IMR-90 (cell line): ENCODE results near the gene CD44. TPM values are rescaled to one million over a fixed set of nuclear protein-coding genes. Genes with fewer than 3 reads are reported as not detected.

ENCODE experiments used
- ATAC-seq: fragments of 200-7000 bp; cut with Tn5 transposase; 2 replicates; pipeline ENCODE4 v1.9.1; 2020; ENCODE audit warnings: low read depth, mild to moderate bottlenecking, moderate library complexity
- BruUV-seq: library from RNA; stranded (reverse); fragments of 400-500 nt; replicated peaks from 2 replicates; lab custom pipeline; 2021; lab: Mats Ljungman, UMichigan
- CTCF ChIA-PET: fragments of 300-600 bp; formaldehyde crosslinking; extraction: SDS; loops from one replicate; lab custom pipeline; 2021; ENCODE audit warnings: antibody characterized with exemption; lab: Yijun Ruan, JAX
- POLR2A ChIA-PET: fragments of 300-600 bp; sonication (Branson Sonifier 250); formaldehyde crosslinking; loops from one replicate; lab custom pipeline; 2022; ENCODE audit warnings: antibody characterized with exemption; ENCODE audit not compliant: unreplicated experiment; lab: Charles Lee
- DNase-seq: peaks from one replicate; pipeline ENCODE4 v3.0.0; 2013
- H2AFZ ChIP-seq: replicated peaks from 2 replicates; pipeline ENCODE3; 2013; ENCODE audit warnings: low read length, mild to moderate bottlenecking; ENCODE audit not compliant: poor library complexity
- H2AK5ac ChIP-seq: 2 replicates; pipeline ENCODE4 v1.6.1; 2013; ENCODE audit warnings: low read depth, low read length, inconsistent platforms
- H2AK9ac ChIP-seq: replicated peaks from 2 replicates; pipeline ENCODE3; 2013; ENCODE audit warnings: mild to moderate bottlenecking, low read depth, low read length, moderate library complexity; ENCODE audit not compliant: poor library complexity
- H2BK120ac ChIP-seq: 2 replicates; pipeline ENCODE4 v1.6.1; 2013; ENCODE audit warnings: low read depth, low read length, inconsistent platforms
- H2BK15ac ChIP-seq: 3 replicates; pipeline ENCODE4 v1.6.1; 2013; ENCODE audit warnings: low read depth, low read length, inconsistent platforms
- H2BK20ac ChIP-seq: 2 replicates; pipeline ENCODE4 v1.6.1; 2013; ENCODE audit warnings: low read depth, mild to moderate bottlenecking, inconsistent platforms, low read length, moderate library complexity
- H2BK5ac ChIP-seq: 2 replicates; pipeline ENCODE4 v1.6.1; 2013; ENCODE audit warnings: mild to moderate bottlenecking, low read depth, low read length, inconsistent platforms; ENCODE audit not compliant: poor library complexity, severe bottlenecking
- H3K14ac ChIP-seq: replicated peaks from 2 replicates; pipeline ENCODE4 v1.6.1; 2013; ENCODE audit warnings: low read depth, low read length, inconsistent platforms
- H3K18ac ChIP-seq: 2 replicates; pipeline ENCODE4 v1.6.1; 2013; ENCODE audit warnings: low read depth, low read length, control low read depth
- H3K23ac ChIP-seq: 2 replicates; pipeline ENCODE4 v1.6.1; 2013; ENCODE audit warnings: low read depth, low read length, inconsistent platforms
- H3K27ac ChIP-seq: 2 replicates; pipeline ENCODE4 v1.5.1; 2013; ENCODE audit warnings: mild to moderate bottlenecking, control low read depth, low read length; ENCODE audit not compliant: insufficient read depth
- H3K27me3 ChIP-seq: 2 replicates; pipeline ENCODE4 v1.6.1; 2013; ENCODE audit warnings: low read length; ENCODE audit not compliant: control insufficient read depth, insufficient read depth
- H3K36me3 ChIP-seq: 2 replicates; pipeline ENCODE4 v1.6.1; 2013; ENCODE audit warnings: low read length, mixed read lengths; ENCODE audit not compliant: control insufficient read depth, insufficient read depth
- H3K4ac ChIP-seq: 2 replicates; pipeline ENCODE4 v1.6.1; 2013; ENCODE audit warnings: low read depth, low read length, inconsistent platforms
- H3K4me1 ChIP-seq: 2 replicates; pipeline ENCODE4 v1.6.1; 2013; ENCODE audit warnings: low read length, mixed read lengths; ENCODE audit not compliant: control insufficient read depth, insufficient read depth
- H3K4me2 ChIP-seq: 2 replicates; pipeline ENCODE4 v1.6.1; 2013; ENCODE audit warnings: low read depth, mild to moderate bottlenecking, control low read depth, low read length, moderate library complexity
- H3K4me3 ChIP-seq: 2 replicates; pipeline ENCODE4 v1.5.1; 2013; ENCODE audit warnings: low read depth, mild to moderate bottlenecking, control low read depth, low read length, moderate library complexity; ENCODE audit not compliant: insufficient read depth
- H3K56ac ChIP-seq: 2 replicates; pipeline ENCODE4 v1.6.1; 2013; ENCODE audit warnings: low read length, inconsistent platforms; ENCODE audit not compliant: insufficient read depth; ENCODE audit errors: extremely low read depth
- H3K79me1 ChIP-seq, 2 experiments: 2 replicates each; pipeline ENCODE4 v1.6.1; 2013; ENCODE audit warnings: low read length in 2 of 2, inconsistent platforms in 1 of 2, low read depth in 1 of 2
- H3K9ac ChIP-seq: 2 replicates; pipeline ENCODE4 v1.6.1; 2013; ENCODE audit warnings: low read depth, low read length, control low read depth
- H3K9me1 ChIP-seq: 2 replicates; pipeline ENCODE4 v1.6.1; 2013; ENCODE audit warnings: low read length, inconsistent platforms; ENCODE audit not compliant: insufficient read depth
- H3K9me3 ChIP-seq: 2 replicates; pipeline ENCODE4 v1.6.1; 2013; ENCODE audit warnings: low read length; ENCODE audit not compliant: control insufficient read depth, insufficient read depth
- H4K20me1 ChIP-seq: 2 replicates; pipeline ENCODE4 v1.6.1; 2013; ENCODE audit warnings: low read length, inconsistent platforms; ENCODE audit not compliant: insufficient read depth
- H4K5ac ChIP-seq: 2 replicates; pipeline ENCODE4 v1.6.1; 2013; ENCODE audit warnings: mild to moderate bottlenecking, low read depth, low read length, control low read depth
- H4K8ac ChIP-seq, 2 experiments: 2 replicates each; pipeline ENCODE4 v1.6.1; 2013; ENCODE audit warnings: low read depth in 2 of 2, low read length in 2 of 2, control low read depth in 1 of 2, inconsistent platforms in 1 of 2
- H4K91ac ChIP-seq: 2 replicates; pipeline ENCODE4 v1.6.1; 2013; ENCODE audit warnings: low read depth, low read length, inconsistent platforms; ENCODE audit not compliant: insufficient read depth
- BHLHE40 ChIP-seq: fragments of 150-350 bp; IDR thresholded peaks from 2 replicates; pipeline ENCODE4 v1.6.1; 2016; ENCODE audit warnings: mild to moderate bottlenecking, low read depth, low read length
- CEBPB ChIP-seq: IDR thresholded peaks from 2 replicates; pipeline ENCODE4 v1.6.1; 2012; ENCODE audit warnings: low read depth, low read length, improper control_type of control experiment
- CHD1 ChIP-seq: IDR thresholded peaks from 2 replicates; pipeline ENCODE4 v1.6.1; 2012; ENCODE audit warnings: low read depth, low read length, improper control_type of control experiment
- CTCF ChIP-seq: conservative IDR thresholded peaks from 2 replicates; pipeline ENCODE4 v1.5.1; 2012; ENCODE audit warnings: mild to moderate bottlenecking, low read depth, low read length, improper control_type of control experiment
- FOS ChIP-seq: fragments of 150-350 bp; IDR thresholded peaks from 2 replicates; pipeline ENCODE4 v1.6.1; 2016; ENCODE audit warnings: low read depth, low read length
- MAFK ChIP-seq: IDR thresholded peaks from 2 replicates; pipeline ENCODE4 v1.6.1; 2012; ENCODE audit warnings: low read depth, low read length, improper control_type of control experiment
- MAZ ChIP-seq: IDR thresholded peaks from 2 replicates; pipeline ENCODE4 v1.6.1; 2012; ENCODE audit warnings: low read depth, mild to moderate bottlenecking, low read length, improper control_type of control experiment, moderate library complexity, borderline replicate concordance
- MXI1 ChIP-seq: IDR thresholded peaks from 2 replicates; pipeline ENCODE4 v1.6.1; 2012; ENCODE audit warnings: low read depth, mild to moderate bottlenecking, low read length, moderate library complexity, borderline replicate concordance
- POLR2A ChIP-seq: IDR thresholded peaks from 2 replicates; pipeline ENCODE4 v1.6.1; 2012; ENCODE audit warnings: mild to moderate bottlenecking, low read depth, low read length
- RAD21 ChIP-seq: IDR thresholded peaks from 2 replicates; pipeline ENCODE4 v1.6.1; 2012; ENCODE audit warnings: low read length, improper control_type of control experiment
- RCOR1 ChIP-seq: IDR thresholded peaks from 2 replicates; pipeline ENCODE4 v1.6.1; 2012; ENCODE audit warnings: mild to moderate bottlenecking, low read length, improper control_type of control experiment; ENCODE audit not compliant: insufficient replicate concordance
- RFX5 ChIP-seq: IDR thresholded peaks from 2 replicates; pipeline ENCODE4 v1.8.0; 2012; ENCODE audit warnings: low read depth, mild to moderate bottlenecking, low read length, moderate library complexity
- SMC3 ChIP-seq: fragments of 150-350 bp; IDR thresholded peaks from 2 replicates; pipeline ENCODE4 v1.6.1; 2016; ENCODE audit warnings: low read depth, mild to moderate bottlenecking, antibody characterized with exemption, low read length, moderate library complexity
- WGBS, 2 experiments: methylation state at CpG; one replicate each; pipeline versions ENCODE4 v1.1.5 to v1.1.7; 2013; ENCODE audit warnings: missing lambda C conversion rate in 2 of 2; ENCODE audit not compliant: insufficient read length in 1 of 2; ENCODE audit errors: extremely low coverage in 2 of 2; 5-methylcytosine and 5-hydroxymethylcytosine counted together
- dilution Hi-C: fragments of 300-500 bp; cut with HindIII; formaldehyde crosslinking; loops from one replicate; pipeline ENCODE4 v1.14.3; 2018; ENCODE audit warnings: low sequenced_read_pairs; ENCODE audit not compliant: unreplicated experiment
- in situ Hi-C: fragments of 300-500 bp; cut with MboI; formaldehyde crosslinking; loops from 3 replicates; pipeline ENCODE4 v1.14.3; 2019; ENCODE audit warnings: low sequenced_read_pairs, inconsistent platforms, mixed read lengths
- intact Hi-C: fragments of 100-400 bp; cut with micrococcal nuclease; formaldehyde crosslinking; loops from 2 replicates; pipeline ENCODE4 v1.10.0; 2022
- polyA plus RNA-seq, 3 experiments: library from polyadenylated mRNA; depleted of rRNA; stranded (reverse); fragments of >200 nt; gene quantifications; 2 replicates each; pipeline ENCODE4 v1.2.3, GENCODE V29; 2012; ENCODE audit warnings: low replicate concordance in 1 of 3
- total RNA-seq: library from RNA; depleted of rRNA; stranded (reverse); fragments of >200 nt; gene quantifications from 2 replicates; pipeline ENCODE4 v1.2.3, GENCODE V29; 2012
- TF ChIP-seq, protein P1 (sequence below): fragments of 150-350 bp; IDR thresholded peaks from 2 replicates; pipeline ENCODE4 v1.6.1; 2016; ENCODE audit warnings: low read depth, mild to moderate bottlenecking, low read length, moderate library complexity, borderline replicate concordance
- TF ChIP-seq, protein P2 (sequence below): fragments of 150-350 bp; IDR thresholded peaks from 2 replicates; pipeline ENCODE4 v1.6.1; 2017; ENCODE audit warnings: mild to moderate bottlenecking, antibody characterized with exemption, low read length, low read depth

Gene CD44
- total and polyA plus RNA-seq, 2 of the 4 experiments (the other 2 are of a cell fraction) = 357 to 947 TPM

DNA sequence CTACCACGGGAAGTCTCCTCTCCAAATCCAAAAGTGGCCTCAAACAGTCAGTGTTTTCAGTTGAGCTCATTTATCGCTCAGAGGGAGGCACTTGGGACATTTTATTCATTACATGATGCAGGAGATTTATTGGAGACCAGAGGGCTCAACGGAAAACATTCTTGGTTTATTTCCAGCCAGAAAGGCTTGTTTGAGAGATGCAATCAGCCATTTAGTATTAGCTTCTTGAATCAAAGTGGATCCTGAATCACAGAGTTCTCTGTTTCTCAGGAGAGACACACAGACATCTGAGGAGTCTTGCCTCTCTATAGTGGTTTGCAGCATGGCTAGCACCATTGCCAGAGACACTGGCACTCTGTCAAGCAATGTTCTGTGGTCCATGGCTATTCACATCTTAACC, 31.5 kb downstream of the CD44 start:
- no peak overlapping the region for H3K9ac ChIP-seq
- no peaks in the 10 kb centered on the region for H3K27me3 ChIP-seq
- no peak overlapping the region for H2AK9ac ChIP-seq
- H4K20me1 ChIP-seq = peaks cover 96% of the 10 kb centered on the region
- H2BK15ac ChIP-seq = peak overlapping the region; percentile 39; the same call in 1 of the 3 replicates
- no peak overlapping the region for H3K4me2 ChIP-seq
- POLR2A ChIA-PET = no interaction called here
- peak overlapping the region; percentile 14; the same call in 1 of the 2 replicates for H2BK20ac ChIP-seq
- intact Hi-C loops = no loop called here
- peaks cover 9 to 82% of the 10 kb centered on the region in 2 experiments for H3K79me1 ChIP-seq
- 67% methylated on average over 2 of the region's 3 CpGs; no CpG with 5 or more reads in 1 of the 2 experiments for WGBS, 2 experiments
- in situ Hi-C loops = loop anchor here (25.0 kb wide), 1 partner anchor 583 kb away; no protein-coding TSS in a partner anchor
- peaks cover 51% of the 10 kb centered on the region for H3K9me1 ChIP-seq
- no peak for ATAC-seq
- H4K91ac ChIP-seq = 0 out of 2 replicates have a peak overlapping the region, but pooled peaks have one; percentile 19
- no peak overlapping the region for H4K5ac ChIP-seq
- peak overlapping the region; percentile 84; the same call in 1 of the 2 replicates for H3K23ac ChIP-seq
- peaks cover 22% of the 10 kb centered on the region for H3K36me3 ChIP-seq
- peaks cover 38% of the 10 kb centered on the region for H3K4me1 ChIP-seq
- H2AK5ac ChIP-seq = peak overlapping the region; percentile 72
- peak overlapping the region; percentile 65; the same call in 1 of the 2 replicates for H3K18ac ChIP-seq
- peak overlapping the region; percentile 78 for H2BK5ac ChIP-seq
- no peak overlapping the region for H3K56ac ChIP-seq
- DNase-seq = no peak
- peak overlapping the region; percentile 68 for H3K14ac ChIP-seq
- TF ChIP-seq CHD1 = no peak
- TF ChIP-seq RCOR1 = no peak
- TF ChIP-seq FOS = no peak
- TF ChIP-seq, protein P1, sequence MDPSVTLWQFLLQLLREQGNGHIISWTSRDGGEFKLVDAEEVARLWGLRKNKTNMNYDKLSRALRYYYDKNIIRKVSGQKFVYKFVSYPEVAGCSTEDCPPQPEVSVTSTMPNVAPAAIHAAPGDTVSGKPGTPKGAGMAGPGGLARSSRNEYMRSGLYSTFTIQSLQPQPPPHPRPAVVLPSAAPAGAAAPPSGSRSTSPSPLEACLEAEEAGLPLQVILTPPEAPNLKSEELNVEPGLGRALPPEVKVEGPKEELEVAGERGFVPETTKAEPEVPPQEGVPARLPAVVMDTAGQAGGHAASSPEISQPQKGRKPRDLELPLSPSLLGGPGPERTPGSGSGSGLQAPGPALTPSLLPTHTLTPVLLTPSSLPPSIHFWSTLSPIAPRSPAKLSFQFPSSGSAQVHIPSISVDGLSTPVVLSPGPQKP = no peak
- no peak for TF ChIP-seq MAFK
- TF ChIP-seq MXI1 = no peak
- no peak for TF ChIP-seq POLR2A
- no peak for TF ChIP-seq MAZ
- no peak for TF ChIP-seq CEBPB
- TF ChIP-seq SMC3 = no peak
- no peak for TF ChIP-seq RAD21
- TF ChIP-seq CTCF = no peak
- no peak for TF ChIP-seq RFX5
- no peak for TF ChIP-seq BHLHE40
- TF ChIP-seq, protein P2, sequence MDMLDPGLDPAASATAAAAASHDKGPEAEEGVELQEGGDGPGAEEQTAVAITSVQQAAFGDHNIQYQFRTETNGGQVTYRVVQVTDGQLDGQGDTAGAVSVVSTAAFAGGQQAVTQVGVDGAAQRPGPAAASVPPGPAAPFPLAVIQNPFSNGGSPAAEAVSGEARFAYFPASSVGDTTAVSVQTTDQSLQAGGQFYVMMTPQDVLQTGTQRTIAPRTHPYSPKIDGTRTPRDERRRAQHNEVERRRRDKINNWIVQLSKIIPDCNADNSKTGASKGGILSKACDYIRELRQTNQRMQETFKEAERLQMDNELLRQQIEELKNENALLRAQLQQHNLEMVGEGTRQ = no peak
- H3K9me3 ChIP-seq = no peaks in the 10 kb centered on the region
- peak overlapping the region; percentile 7; the same call in 1 of the 2 replicates for H2BK120ac ChIP-seq
- dilution Hi-C loops = no loop called here
- H3K27ac ChIP-seq = peak overlapping the region; percentile 73; the same call in 1 of the 2 replicates
- BruUV-seq = no TSS peak
- CTCF ChIA-PET = no interaction called here
- H3K4me3 ChIP-seq = no peak overlapping the region
- peak overlapping the region in 1 of 2 experiments; percentile 53; a peak in 2 of 4 replicates for H4K8ac ChIP-seq
- H3K4ac ChIP-seq = peak overlapping the region; percentile 57
- no peak overlapping the region for H2AFZ ChIP-seq
